MM.1S (cell line): ENCODE data around the gene BICDL1.

Source experiments
- CTCF ChIP-seq: fragments of 300-600 bp; sonication (generic); IDR thresholded peaks from 2 replicates; pipeline ENCODE4 v1.5.1; 2016; ENCODE audit warnings: antibody characterized with exemption, low read length, mixed read lengths
- EZH2 ChIP-seq: fragments of 300-600 bp; sonication (generic); optimal IDR thresholded peaks from 2 replicates; pipeline ENCODE3; 2017; ENCODE audit warnings: low read depth, mild to moderate bottlenecking, antibody characterized with exemption, low read length, mixed read lengths

DNA sequence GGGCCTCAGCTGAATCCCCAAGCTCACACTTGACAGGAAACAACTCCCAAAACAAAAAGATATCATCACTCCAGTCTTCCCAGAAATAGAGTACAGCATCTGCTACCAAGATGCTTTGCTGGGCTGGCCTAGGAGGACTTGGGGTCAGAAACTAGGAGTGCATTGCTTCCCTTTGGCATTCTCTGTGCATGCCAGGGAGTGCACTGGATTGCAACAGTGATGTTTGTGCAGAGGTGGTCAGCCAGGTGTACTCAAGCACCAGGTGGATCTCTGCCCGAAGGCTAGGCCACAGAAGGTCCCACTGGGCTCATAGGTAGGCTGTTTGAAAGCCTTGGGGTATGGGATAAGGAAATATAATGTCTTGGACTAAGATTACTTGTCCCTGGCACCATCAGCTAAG, 76.4 kb downstream of the BICDL1 start:
- TF ChIP-seq CTCF (no peak), EZH2 (no peak)
